Peyer's patch (tissue), 4 donors: Measurements from ENCODE around the gene TGM6.

Experiments used
- CTCF ChIP-seq, 6 experiments: fragments of 450-650 bp in 4 of 6; fragments of 200-600 bp in 2 of 6; sonication (generic) in 1 of 6; IDR thresholded peaks; one replicate each; pipeline ENCODE4 v1.5.1; 2017 to 2019; ENCODE audit warnings: antibody characterized with exemption in 6 of 6, mild to moderate bottlenecking in 3 of 6, moderate library complexity in 1 of 6
- POLR2A ChIP-seq, 2 donors: fragments of 450-650 bp; IDR thresholded peaks; one replicate each; pipeline ENCODE4 v1.5.1; 2017; ENCODE audit warnings: antibody characterized with exemption in 2 of 2, mild to moderate bottlenecking in 2 of 2, moderate library complexity in 2 of 2

- TF ChIP-seq CTCF (IDR thresholded peaks at IDR 0.05) (no peak), POLR2A (IDR thresholded peaks at IDR 0.05) (no peak)
Observed at GRCh38 chr20:2451422-2451821, 70.7 kb downstream of the TGM6 start.
